ENCODE data around the gene AP3B1.

The AP3B1 gene

DNA sequence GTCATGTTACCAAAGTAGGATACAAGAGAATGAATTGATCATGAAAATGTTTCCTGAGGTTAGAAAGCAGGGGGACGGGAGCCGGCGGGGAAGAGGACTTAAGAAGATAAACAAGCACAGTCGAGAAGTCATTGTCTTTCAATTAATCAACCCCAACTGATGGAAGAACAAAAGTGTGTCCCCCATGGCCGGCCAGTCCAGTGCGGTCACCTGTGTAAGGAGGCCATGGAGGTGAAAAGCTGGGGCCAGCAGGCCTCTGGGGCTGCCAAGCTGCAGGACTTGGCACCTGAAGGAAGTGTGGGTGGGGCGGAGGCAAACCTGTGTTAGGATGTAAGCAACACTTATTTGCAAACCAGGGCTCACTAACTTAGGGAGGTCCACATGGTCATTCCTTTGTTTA is 295.1 kb downstream of the AP3B1 start:
- no peak for DNase-seq

DNA sequence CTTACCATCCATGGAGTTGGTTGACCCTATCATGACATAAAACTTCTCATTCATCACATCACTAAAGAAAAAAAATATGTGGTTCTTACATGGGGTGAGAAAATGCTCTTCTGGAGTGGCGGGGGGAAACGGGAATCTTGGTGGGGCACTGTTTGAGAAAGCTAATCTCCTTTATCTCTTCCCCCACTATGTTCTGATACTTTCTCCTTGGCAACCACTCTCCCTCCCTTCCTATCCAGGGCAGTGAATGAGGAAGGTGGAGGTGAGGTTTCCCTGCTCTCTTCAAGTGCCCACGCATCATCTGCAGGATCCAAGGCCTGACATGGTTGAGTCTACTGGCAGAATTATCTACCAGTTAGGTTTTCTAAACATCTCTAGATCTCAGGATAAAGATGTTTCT is 297.6 kb downstream of the AP3B1 start:
- DNase-seq, result no peak

DNA sequence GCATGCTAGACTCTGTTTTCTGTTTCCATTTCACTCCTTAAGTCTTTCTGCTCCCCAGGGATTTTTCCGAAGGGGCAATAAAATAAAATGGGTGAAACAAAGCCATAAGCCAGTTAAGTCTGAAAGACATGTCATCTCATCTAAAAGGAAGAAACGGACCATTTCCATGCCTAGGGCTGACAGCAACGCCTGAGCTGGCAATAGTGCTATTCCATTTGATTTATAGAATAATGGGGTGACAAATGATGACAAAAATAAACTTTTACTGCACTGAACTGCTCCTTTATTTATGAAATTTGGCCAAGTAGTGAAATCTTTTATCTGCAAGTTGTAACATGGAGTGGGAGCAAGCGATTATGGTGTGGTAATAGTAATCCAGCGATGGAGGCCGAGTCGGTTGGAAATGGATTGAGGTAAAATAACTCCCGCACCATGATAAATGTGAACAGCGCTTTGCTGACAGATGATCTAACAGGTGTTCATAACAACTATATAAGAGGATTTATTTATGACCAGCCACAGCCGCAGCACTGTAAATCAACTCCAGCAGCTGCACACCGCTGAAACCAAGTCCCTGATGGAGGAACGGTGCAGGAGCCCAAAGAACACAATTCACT is 298.6 kb downstream of the AP3B1 start:
- no peak for DNase-seq

DNA sequence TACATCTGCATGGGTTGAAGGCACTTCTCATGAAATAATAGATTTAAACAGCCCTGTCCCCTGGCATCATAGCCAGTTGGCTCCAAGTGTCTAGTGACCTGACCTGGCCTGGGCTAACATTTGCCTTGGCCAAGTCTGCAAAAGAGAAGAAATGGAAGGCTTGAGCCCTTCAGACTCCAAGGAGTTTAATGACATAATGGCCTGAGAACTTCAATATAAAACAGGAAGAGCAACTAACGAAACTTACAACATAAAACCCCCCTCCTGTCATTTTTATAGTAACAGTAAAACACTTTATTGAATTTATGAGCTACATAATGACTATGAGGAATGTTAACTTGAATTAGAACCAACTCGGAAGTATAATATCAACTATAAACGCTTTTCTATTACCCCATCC is 299.6 kb downstream of the AP3B1 start:
- DNase-seq, result no peak

DNA sequence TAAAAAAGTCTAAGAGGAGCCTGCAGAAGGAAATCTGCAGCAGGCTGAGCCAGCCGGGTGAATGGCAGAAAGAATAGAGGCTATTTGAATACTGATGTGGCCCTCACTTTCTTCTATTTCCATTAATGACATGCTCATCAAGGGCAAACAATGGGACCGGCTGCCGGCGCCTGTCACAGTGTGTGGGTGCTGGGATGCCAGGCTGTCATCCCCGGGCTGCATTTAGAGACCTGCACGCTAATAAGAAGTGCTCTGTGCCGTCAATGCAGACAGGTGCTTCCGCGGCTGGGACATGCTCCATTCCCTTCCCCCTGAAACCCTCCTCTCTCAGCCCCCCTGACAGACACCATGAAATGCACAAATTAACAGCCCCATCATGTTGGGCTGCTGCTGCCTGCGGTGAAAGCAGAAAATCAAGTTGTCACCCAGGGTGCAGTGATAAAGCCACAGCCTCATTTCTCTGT is 300.6 kb downstream of the AP3B1 start:
- no peak for DNase-seq

DNA sequence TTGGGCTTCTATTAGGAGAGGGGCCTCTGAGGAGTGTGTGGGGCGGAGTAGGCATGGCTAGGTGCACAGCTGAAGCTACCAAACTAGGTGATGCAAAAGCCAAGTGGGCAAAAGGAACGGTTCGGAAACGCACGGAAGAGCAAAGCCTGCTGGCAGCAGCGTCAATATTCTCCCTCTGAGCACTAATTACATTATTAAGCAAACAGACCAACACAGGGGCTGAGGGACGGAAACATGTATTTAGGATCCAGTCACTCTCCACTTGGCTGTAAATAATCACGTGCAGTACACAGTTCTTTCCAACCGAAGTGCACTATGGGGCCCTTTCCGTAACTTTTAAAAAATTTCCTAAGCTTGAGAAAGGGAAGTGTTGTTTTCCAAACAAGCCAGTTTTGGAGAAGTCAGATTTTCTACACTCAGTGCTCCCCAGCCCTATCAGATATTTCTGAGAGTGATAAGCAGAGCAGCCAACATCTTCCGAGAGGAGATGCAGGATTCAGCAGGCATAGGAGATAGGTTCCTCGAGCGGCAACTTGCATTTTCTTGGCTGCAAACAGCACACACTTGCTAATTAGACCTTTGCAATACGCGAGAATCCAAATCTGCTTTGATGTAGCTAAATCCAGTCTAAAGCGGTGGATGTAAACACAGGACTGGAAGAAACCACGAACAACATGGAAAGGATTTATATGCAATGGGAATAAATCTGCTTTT is 301.2 kb downstream of the AP3B1 start:
- no peak for DNase-seq

DNA sequence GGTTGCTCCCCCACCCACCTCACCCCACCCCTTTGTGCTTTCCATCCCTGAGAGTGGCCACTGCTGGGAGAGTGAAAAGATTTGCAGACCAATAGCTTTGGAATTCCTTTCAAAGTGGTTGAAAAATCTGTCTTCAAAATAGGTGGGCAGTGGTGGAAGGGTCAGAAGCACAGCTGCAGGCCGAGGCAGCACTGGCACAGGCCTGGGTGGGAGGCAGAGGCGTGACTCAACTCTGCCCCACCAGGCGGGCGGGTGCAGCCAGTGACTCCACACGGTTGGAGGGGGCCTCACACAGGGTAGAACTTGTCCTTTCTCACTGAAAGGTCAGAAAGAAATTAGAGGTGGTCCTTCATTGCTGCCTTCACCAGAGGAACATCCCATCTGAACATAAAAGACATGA is 303.4 kb downstream of the AP3B1 start:
- no peak for DNase-seq

DNA sequence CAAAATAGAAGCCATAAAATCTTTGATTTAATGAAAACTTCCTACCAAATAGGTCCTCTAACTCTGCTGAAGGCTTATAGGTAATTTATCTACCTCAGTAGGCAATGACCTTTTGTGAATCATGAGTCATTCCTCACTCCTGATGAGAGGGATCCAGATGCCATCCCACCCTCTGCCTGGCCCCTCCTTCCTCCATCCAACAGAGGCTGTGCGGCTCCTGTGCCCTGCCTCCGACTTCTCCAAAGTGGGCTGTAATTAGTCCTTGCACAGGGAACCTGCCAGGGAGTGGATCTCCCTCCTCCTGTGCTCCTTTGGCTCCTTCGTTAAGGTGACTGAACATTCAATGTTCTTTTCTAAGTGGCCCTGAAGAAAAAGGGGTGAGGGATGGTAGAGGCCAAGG is 304.5 kb downstream of the AP3B1 start:
- DNase-seq, result no peak

DNA sequence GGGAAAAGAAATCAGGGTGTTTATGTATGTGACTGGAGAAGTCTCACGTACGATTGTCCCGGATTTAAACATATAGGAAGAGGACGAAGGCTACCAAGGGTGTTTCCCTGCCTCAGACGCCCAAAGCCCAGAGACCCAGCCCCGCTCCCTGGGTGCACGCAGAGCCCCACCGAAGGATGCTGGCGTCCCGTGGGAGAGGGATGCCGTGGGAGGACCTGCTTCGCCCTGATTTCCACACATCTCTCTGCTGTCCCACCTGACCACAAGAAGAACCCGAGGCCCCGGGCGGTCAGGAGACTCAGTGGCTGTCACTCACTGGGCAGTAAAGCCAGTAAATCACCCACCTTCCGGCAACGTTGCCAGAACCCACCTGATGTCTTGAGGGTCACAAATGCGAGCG is 306.5 kb downstream of the AP3B1 start:
- DNase-seq, result no peak

DNA sequence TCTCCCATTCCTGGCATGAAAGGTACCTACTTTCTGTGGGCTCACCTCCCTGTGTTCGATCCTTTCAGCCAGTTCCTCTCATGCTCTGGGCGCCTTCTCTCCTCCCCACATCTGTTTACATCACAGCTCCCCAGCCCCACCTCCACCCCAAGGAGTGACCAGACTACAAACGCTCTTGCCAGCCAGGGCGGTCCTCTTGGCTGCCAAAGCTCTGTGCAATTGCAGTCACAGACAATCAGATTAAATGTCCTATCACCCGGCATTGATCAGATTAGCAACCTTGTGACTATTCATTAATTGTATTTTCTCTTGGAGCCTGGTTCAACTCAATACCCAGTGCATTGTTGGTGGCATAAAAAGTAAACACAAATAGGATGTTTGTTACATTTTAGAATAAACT is 307.2 kb downstream of the AP3B1 start:
- no peak for DNase-seq

DNA sequence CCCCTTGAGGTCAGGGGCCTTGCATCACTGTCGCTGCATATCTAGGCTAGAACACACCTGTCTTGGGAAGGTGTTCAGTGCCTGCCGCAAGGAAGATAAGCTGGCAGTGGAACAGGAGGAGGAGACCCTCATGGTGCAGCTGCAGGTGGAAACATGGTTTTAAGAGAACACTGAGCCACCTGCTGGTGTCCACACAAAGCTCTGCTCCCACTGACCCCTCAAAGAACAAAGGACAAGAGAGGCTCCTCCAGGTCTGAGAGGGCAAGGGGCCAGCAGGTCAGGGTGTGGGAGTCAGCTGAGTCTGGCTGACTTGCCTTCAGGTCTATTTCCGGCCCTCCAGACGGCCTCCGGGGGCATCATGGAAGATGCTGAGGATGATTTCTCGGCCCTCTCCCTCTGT is 308.2 kb downstream of the AP3B1 start:
- DNase-seq, result no peak

DNA sequence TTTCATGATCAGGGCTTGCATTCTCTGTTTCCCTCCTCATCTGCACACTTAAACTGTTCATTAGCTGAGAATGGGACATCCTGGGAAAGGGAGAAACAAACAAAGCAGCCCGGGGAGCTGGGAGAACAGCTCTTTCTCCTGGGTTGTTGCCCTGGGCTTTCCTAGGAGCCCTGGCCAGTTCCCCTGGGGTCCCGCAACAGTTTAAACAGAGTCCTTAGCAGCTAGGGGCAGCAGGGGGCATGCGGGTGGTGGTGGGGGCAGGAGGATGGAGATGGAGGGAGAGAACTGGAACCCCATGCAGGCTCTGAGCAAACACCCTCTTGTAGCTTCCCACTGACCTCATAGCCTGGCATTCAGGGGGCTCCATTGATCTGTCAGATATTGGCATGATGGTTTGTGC is 309.3 kb downstream of the AP3B1 start:
- no peak for DNase-seq

DNA sequence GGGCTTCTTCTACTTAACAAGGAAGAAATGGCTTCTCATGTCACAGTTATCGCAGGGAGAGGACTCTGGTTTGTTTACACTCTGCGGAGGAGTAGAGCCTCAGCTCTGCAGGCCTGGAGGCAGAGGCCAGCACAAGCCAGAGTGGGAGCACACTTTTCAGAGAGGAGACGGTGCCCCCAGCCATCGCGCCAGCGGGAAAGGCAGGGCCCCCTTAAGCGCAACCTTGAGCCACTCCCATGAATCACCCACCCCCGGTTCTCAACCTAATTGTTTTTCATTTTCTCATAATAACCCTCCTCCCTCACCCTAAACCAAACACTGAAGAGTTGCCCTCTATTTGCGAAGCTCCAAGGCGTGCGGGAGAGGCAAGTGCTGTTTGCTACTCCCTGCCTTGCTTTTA is 309.9 kb downstream of the AP3B1 start:
- DNase-seq, result no peak

DNA sequence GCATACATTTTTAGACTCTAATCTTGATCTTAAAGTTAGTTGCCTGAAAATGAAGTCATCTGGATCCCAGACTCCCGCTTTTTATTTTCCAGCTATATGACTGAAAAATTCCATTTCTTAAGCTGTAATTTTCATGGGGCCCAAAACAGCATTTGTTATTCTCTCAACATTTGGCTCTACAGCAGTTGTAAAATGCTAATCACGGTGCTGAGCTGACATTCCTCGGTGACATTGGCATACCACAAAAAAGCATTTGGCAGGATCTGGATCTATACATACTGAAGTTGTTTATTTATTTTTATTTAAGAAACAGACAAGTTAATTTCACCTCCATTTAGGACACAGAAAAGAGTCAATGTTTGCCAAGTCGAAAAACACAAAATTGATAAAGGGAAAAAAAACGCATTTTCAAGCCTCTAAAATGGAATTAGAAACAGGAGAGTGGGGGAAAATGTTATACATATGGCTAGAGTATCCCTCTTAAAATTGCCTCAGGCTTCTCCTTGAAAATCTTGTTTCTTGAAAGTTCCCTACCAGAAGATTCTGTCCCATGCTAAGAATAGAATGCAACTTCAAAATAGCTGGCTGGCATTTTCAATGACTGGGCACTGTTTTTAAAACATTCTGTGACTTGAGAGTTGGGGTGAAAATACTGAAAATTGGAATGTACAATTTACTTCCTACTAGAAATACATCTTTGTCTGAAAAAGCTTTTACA is 310.9 kb downstream of the AP3B1 start:
- DNase-seq, result no peak

DNA sequence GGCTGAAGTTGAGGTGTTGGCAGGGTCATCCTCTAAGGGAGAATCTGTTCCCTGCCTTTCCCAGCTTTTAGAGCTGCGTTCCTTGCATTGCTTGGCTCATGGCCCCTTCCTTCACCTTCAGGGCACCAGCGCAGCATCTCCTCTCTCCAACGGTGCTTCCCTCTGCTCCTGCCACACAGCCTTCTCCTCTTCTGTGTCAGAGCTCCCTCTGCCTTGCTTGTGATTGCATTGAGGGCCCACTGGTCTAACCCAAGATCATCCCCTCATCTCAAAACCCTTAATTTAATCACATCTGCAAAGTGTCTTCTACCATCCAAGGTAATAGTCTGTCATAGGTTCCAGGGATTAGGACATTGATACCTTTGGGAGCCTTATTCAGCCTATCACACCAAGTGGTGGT is 312.7 kb downstream of the AP3B1 start:
- no peak for DNase-seq

DNA sequence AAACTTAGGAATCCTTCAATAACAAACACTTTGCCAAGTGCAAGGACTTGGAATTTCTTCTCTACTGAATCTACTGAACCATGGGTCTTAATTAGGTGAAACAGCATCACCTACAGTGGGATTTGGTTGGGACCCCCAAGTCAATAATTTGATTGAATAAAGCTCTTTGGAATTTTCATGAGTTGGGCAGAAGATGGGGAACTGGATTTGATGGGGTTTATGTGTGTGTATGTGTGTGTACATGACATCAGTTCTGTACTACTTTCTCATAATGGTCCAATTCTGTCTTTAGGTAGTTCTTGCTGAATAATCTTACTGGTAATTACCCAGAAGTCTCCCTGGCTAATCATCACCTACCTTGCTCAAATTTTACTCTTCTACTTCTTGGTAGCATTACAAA is 319.9 kb downstream of the AP3B1 start:
- no peak for DNase-seq

DNA sequence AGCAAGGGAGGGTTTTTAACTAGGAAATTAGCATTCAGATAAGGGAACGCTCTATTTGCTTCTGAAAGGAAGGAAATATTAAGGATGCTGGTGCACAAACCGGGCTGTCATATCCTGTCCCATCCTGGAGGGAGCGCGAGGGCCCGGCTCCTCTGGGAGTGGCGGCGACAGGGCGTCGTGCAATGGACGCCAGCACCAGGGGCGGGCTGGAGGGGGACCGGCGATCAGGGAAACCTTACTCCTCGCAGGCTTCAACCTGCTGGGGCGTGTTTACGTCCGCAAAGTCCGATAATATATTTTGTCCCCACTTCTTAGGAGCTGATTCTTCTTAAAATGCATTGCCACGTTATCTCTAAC is 321.3 kb downstream of the AP3B1 start:
- DNase-seq, result no peak

DNA sequence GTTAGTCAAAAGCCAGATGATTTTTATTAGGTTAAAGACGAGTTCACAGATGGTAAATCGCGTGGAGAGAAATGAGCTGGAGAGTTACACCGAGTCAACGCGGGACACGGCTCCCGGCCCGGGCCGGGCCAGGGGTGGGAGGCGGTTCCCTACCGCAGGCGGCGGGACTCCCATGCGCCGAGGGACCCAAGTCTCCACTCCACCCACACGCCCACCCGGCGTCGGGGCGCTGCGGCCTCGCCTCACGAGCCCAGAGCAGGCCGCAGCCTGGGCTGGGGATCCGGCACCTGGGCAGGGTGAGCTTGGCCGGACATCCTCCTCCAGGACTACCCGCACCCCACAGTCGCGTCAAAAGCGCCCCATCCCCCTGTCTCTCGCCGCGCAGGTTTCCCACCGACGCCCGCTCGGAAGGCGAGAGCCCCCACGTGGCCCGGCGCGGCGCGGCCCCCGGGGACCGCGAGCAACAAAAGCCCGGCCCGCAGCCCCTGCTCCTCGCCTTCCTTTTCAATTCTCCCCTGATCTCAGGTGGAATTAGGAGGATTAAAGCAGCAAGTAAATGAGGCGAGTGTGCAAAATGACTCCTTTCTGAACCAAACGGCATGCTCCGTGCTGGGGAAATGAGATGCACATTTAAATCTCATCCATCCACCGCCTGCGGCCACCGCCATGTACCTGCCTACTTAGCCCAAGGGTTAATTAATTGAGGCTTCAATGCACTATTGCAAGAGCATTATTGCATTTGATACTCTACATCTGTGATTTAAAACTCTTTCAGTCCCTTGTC is 321.8 kb downstream of the AP3B1 start:
- DNase-seq, result no peak

DNA sequence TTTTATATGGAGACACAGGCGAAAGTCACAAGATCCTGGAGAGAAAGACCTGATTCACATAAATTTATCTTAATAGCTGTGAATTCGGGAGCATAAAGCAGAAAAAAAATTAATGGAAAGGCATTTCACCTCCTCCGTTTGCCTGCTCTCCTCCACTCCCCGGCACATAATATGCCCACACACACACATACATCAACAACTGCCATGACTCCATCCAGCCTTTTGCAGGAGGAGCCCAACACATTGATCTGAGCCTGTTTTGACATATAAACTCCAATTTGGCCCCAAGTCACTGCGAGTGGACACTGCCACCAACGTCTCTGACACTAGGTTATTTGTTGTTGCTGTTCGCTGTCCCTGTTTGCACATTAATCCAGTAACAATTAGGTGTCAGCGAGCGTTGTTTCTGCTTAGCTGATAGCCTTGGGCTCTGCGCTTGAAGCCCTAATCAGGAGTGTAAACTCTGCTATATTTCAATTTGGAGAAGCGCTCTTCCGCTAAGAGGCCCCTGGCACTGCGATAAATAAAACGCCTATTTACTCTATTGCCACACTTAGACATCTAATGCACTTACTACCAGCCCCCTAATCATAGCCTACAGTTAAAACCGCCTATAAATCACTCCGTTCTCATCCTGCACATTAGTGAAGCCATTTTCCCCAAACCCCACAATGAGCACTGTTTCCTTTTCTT is 322.6 kb downstream of the AP3B1 start:
- no peak for DNase-seq

DNA sequence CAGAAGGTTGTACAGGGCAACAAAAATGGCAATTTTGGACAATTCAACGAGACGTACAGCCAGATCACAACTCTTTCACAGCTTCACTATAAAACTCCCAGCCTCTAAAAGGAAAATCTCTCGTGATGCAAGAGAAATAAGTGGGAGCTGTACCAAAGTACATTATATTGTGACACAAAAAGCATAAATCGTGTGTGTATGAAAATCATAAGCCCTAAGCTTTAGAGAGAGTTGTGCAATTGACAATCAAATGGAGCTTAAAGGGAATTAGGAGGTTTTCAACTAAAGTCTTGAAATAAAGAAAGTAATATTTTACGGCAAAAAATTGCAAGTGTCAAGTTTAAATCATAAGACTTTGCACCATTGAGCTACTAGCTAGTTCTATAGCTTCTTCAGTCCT is 323.6 kb downstream of the AP3B1 start:
- DNase-seq, result no peak

DNA sequence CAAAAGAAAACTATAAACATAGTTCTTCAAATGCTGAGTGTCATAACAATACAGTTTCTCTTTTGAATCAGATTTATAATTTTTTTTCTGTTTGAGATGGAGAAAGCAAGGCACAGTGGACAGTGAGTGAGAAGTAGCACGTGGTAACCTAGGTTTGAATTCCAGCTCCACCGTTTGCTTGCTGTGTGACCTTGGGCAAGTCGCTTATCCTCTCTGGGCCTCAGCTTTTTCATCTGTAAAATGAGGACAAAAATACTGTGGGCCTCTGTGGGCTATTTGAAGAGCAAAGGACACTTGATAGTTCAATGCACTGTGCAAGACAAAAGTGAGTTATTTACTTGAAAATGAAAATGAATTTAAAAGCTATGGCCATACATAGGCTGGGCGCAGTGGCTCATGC is 330.7 kb downstream of the AP3B1 start:
- no peak for DNase-seq

DNA sequence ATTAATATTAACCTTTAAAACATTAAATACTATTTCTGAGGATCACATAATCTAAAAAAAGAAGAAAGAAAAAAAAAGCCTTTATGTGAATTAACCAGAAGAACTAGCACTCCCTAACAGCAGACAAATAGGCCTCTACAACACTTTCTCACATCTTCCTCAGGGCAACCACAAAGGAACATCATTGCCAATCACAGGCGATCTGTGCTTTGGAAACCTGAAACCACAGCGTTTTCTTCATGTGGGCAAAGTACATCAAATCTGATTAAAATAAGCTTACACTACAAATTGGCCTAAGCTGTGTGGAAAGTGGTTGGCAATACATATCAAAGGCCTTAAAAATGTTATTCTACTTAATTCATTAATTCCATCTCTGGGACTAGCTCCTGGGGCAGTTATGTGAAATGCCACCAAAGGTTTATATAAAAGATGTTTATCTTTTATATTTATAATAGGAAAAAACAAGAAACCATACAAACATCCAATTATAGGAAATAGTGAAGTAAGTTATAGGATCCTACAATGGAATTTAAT is 333.6 kb downstream of the AP3B1 start:
- DNase-seq, result no peak

DNA sequence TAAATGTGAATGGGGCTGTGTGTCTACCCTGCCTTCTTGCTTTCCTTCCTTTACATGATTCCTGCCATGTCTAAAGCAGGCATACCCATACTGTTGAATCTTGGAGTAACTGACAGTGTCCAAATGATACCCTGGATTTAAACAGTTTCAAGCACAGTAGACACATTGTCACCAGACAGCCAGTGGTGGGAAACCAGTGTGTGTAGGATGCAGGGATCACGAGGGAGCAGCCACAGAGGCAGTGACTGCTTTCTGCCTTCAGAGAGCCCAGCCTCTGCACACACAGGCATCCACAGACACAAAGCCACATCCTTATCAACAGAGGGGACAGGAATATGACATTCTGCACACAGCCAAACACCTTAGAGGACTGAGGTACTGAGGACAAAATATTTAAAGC is 334.2 kb downstream of the AP3B1 start:
- DNase-seq, result no peak
